HG02884 (cell line): ENCODE measurements around the gene EEF1AKMT1.
A peak's percentile ranks its signal among the peaks of the same experiment; 100 is the strongest.

Experiments used
- ATAC-seq: cut with Tn5 transposase; IDR thresholded peaks from one replicate; pipeline ENCODE4 v1.9.1; 2021; ENCODE audit warnings: mild to moderate bottlenecking, moderate library complexity; ENCODE audit not compliant: unreplicated experiment

EEF1AKMT1 gene

DNA sequence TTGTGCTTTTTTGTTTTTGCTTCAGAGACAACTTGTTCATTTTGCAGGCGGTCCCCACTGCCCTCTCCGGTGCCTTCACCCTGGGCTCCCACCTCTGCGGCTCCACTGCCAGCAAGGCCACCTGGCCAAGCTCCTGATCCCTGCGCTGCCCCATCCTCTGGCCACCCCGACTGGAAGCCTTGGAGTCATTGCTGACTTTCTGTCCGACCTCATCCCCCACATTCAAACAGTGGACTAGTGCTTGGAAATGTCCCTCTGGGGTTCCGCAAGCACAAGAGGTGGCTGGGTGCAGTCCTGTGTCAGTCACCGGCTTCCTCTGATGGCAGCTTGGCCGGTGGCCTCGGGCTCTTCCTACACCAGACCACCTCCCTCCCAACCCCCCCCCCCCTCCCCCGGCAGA, 53.3 kb downstream of the EEF1AKMT1 start:
- ATAC-seq, result no peak

DNA sequence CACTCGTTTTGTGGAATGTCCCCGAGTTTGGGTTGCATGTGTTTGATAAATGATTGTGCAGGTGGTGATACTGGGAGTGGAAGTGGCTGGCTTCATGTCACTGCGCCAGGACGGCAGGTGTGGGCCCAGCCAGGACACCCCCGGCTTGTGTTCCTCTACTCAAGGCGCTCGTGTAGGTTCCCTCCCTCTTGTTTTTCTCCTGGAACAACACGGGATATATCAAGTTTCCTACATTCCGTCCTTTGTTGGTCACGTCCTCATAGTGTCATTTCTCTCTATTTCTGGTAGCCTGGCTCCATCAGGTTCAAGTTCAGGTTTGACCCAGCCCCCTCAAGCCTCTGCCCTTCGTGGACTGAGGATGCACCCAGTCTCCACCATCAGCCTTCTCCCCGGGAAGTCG, 54.0 kb downstream of the EEF1AKMT1 start:
- ATAC-seq, result no peak

DNA sequence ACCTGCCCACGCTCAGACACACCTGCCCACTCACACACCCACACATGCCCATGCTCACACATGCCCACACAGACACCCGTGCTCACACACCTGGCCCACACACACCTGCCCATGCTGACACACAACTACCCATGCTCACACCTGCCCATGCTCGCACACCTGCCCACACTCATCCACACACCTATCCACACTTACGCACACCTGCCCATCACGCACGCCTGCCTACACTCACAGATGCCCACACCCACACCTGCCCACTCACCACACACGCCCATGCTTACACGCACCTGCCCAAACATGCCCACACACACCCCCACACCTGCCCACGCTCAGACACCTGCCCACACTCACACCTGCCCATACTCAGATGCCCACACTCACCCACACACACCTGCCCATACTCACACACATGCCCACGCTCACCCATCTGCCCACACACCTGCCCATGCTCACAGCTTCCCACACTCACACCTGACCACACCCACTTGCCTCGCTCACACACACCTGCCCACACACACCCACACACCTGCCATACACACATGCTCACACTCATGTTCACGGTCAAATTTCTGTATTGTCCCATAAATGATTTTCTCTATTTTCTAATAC, 54.7 kb downstream of the EEF1AKMT1 start:
- ATAC-seq, result no peak

DNA sequence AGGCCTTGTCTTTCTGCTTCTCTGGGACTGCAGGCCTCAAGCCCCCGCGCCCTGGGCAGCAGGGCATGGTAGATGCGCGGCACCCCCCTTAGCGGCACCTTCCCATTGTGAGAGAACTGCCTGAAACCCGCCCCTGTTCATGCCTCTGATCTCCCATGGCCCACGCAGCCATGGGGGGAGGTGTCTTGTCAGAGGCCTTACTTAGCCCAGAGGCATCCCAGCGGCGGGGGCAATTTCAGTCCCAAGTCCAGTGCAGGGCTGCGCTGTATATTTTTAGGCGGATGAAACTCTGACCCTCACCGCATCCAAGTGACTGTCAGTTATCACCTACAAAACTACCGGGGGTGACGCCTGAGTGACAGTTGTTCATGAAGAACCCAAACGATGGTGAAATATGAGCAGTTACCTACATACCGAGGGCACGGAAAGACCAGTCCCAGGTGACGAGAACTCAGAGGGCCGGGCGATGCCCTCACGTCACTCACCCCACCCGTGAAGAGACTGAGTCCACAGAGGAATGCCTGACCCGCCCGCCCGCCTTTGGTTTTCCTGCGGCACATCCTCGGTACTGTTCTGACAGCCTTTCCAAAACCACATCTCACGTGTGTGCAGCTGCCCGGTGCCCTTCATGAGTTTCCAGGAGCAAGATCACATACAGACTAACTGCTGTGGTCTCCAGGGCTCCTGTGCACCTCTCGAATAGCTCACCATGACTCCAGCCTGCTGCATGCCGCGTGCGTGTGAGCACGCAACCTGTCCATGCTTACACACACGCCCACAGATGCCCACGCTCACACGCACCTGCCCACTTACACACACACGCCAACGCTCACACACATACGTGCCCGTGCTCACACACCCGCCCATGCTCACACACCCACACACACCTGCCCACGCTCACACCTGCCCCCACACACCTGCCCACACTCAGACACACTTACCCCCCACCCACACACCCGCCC, 55.9 kb downstream of the EEF1AKMT1 start:
- no peak for ATAC-seq

DNA sequence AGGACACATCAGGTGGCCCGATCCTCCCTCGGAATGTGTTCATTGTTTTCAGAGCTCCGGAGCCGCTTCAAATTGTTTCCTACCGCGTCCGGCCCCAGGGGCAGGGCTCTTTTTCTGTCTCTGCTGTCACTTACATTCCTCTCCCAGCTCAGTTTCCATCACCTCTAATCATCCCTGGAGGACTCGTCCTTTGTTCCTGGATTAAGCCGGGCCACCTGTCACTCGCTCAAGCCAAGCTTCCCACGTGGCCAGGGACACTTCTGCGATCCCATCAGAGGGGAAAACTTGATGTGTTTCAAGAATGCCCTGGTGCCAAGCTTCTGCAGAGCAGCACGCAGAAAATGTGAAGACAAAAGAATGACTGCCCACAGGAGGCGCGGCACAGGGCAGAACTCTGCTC, 56.8 kb downstream of the EEF1AKMT1 start:
- no peak for ATAC-seq

DNA sequence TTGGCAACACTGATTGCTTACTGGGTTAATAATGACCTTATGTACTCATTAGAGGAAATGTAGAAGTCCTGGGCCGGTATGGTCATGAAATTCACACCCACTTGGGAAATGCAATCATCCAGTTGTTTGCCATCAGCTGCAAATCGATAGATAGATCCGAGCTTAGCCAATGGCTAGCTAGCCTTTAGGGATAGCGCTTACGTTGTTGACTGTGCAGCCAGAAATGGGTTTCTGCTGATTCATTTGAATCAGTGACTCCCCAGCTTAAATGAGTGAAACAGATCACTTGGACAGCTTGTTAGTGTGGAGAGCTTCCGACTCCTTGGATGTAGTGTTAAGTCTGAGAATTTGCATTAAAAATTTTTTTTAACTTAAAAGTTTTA, 58.4 kb downstream of the EEF1AKMT1 start:
- ATAC-seq, result no peak

DNA sequence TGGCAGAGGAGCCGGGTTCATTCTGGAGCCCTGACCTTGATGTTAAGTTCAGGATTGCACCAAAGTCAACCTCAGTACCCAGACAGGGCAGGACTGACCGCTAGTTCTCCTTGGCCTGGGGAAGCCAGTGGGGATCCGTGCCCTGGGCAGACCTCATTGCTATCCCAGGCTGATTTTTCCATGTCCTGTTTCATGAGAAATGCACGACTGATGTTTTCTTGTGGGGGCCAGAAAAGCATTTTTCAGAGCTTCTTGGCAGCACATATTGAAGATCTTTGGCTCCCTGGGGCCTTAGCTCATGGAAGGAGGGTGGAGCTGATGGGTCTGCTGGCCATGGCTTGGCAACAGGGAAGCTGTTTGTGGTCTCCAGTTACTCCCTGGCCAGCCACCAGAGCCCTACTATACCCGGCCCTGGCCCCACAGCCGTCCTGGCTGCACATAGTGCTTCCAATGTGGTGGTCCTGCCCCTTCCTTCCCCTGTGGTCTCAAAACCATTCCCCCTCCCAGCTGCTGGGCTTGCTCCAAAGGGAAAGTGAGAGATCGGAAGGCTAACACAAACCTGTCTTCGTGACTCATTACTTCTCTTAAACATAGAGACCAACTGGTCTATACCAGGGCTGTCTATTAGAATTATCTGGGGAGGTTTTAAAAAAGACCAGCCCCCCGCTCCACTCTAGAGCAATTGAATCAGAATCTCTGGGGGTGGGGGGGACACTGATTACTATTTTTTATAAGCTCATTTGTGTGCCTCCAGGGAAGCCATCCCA, 59.0 kb downstream of the EEF1AKMT1 start:
- no peak for ATAC-seq

DNA sequence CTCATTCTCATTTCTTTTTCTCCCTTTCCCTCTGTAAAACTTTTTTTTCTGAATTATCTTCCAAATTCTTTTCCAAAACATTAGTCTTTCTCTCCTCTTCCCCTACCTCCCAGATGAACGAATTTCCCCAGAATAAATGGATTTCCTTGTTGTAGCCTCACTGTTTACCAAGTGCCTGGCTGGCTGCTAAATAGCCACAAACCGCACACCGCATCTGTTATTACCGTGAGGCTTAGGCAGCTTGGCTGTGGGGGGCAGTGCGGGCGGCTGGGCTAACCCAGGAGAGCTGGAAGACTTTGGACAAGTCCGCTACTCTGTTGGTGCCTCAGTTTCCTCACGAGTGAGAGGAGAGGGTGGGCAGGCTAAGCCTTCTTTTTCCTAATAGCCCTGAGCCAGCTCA, 59.6 kb downstream of the EEF1AKMT1 start:
- ATAC-seq, result no peak

DNA sequence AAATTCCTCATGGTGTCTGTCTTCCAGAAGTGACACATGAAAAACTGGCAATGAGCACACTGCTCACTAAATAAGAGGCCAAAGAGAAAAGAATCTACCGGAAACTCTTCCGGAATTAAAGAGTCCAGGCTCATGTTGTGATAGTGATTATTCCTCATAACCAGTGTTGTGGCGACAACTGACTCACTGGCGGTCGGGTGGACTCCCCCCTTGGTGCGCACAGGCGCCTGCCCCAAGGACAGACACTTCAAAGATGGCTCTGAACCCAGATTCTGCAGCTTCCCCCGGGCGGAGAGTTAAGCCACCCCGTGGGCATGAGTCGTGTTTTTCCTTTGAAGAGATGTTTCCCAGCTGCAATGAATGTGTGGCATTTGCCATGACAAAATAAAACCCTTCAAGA, 60.0 kb downstream of the EEF1AKMT1 start:
- ATAC-seq, result no peak

DNA sequence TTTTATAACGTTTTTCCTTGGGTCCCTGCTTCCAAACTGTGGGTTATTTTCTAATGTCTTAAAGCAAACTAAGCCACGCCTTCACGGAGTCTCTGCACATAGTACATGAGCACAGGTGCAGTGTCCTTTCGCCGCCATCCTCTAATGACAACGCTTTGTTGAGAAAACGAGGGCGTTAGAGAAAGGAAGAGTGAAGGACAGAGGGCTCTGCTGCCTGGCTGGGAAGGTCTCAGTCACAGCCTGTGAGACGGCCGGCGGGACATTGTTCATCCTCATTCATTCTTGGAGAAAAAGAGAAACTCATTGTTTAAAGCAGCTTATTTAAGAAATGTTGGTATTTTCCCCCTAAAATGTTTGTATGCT, 60.8 kb downstream of the EEF1AKMT1 start:
- ATAC-seq, result no peak

DNA sequence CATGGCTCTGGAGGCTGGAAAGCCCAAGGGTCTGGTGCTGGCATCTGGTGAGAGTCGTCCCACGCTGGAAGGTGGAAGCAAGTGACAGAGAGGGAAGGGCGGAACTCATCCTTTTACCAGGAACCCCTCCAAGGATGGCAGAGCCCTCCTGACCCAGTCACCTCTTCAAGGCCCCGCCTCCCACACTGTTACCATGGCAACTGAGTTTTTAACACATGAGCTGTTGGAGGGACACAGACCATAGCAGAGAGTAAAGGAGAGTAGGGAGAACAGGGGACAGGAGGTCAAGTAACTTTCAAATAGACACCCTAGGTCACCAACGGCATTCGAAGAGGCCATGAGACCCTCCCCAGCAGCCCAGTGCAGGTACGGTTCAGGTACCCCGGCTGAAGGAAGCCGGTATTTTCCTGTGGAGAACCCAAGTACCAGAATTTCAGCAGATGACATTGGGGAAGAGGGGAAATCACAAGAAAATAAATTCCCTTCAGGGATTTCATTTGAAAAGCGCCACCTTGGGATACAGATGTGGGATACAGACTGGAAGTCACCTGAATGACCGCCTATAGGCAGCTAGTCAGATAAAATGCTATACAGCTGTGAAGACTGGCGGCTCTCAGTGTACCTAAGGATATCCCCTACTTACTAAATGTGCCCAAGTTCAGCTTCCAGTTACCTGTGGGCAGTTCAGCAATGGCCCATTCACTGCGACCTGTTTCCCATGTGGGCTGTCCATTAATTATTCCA, 62.3 kb downstream of the EEF1AKMT1 start:
- no peak for ATAC-seq

DNA sequence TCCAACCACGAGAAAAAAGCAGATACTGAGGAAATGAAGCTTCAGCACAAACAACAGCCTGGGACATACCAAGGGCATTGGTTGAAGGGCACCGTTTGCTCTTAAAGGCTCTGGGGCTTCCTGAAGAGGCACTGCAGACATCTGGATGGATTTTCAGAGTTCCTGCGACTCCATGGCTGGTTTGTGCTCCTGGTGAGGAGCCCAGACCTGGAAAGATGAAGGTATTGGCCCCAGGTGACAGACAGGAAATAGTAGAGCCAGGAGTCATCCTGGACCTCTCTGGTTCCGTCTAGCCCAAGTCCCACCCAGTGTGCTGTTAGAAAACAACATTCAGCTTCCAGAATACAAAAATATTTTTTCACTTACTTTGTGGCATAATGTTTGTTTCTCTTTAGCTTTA, 64.0 kb downstream of the EEF1AKMT1 start:
- ATAC-seq, result no peak

DNA sequence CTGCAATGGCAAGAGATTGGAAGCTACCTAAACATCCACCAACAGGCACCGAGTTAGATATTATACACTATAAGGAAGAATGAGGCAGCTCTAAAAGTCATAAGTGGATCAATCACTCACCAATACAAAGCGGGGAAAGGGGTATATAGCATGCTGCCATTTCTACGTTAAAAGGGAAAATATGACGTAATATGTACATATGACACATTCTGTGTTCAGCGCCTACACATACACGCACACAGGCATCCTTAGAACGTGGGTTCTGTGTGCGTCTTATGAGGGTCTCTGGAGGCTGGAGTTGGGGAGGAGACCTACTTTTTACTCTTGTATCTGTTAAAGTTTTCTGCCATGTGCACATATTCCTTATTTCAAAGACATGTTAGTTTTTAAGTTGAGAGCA, 64.4 kb downstream of the EEF1AKMT1 start:
- no peak for ATAC-seq

DNA sequence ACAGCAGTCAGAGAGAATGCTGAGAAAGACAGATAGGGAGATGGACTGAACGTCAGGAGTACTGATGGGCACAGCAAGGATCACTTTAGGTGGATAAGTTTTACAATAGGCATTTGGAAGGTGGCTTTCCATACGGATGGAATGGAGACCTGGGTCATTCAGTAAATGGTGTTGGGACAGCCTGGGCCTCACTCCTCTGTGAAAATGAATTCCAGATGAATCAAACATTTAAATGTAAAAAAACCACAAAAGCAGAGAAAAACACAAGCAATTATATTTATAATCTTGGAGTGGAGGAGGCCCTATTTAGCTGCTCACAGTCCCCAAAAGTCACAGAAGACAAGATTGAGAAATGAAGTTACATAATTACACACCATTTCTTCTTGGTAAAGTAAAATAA, 65.5 kb downstream of the EEF1AKMT1 start:
- no peak for ATAC-seq

DNA sequence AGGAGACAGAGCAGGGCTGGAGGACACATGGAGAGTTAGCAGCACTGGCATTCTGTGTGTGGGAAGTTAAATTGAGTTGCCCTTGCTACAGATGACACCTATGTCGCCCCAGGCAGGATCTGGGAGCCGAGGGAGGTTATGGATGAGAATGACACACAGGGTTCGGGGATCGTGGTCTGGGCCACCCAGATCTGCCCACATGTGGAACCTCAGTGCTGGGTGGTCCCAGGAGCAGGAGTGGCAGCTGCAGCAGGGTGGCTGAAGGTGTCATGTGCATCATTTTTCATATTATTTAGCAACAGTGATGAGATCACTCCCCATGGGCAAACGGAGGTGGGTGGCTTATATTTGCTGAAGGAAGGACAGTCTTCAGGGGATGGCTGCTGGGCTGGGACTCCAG, 67.1 kb downstream of the EEF1AKMT1 start:
- ATAC-seq, result no peak

DNA sequence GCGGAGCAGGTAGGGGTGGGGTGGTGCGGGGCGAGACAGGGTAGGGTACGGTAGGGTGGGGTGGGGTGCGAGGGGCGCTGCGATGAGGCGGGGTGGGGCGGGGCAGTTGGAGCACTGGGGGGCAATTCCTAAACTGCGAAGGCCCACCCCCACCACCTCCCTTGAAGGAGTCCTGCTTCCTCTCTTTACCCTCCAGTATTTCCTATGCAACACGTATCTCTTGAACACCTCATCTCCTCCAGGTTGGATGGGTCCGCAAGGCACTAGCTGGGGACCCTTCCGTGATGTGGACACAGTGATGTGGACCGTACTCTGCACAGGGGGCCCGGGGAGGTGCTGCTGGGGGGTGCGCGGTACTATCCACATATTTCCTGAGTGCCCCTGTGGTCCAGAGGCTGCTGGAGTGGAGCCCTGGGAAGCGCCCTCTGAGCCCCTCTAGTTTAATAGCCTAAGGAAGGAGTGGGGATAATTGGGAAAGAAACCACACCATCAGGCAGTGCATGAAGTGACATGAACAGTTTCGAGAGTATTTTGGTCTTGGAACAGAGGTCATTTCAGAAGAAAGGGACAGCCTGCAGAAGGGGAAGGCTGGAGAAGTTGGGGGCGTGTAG, 69.2 kb downstream of the EEF1AKMT1 start:
- no peak for ATAC-seq

DNA sequence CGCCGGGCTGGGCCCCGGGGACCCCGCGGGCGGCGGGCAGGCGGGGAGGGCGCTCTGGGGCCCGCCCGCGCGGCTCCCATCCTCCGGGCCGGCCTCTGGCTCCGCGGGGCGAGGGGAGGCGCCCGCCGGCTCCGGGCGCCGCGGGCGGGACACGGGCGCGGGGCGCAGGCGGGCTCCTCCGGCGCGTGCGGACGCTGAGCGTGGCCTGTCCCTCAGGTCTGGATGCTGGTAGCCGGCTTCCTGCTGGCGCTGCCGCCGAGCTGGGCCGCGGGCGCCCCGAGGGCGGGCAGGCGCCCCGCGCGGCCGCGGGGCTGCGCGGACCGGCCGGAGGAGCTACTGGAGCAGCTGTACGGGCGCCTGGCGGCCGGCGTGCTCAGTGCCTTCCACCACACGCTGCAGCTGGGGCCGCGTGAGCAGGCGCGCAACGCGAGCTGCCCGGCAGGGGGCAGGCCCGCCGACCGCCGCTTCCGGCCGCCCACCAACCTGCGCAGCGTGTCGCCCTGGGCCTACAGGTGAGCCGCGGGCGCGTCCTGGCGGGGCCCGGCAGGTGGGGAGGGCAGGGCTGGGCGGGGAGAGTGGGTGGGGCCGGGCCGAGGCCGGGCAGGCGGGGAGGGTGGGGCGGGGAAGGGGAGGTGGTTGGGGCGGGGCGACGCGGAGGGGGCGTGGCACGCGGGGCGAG, 69.8 kb downstream of the EEF1AKMT1 start:
- ATAC-seq, result peak; percentile 82

DNA sequence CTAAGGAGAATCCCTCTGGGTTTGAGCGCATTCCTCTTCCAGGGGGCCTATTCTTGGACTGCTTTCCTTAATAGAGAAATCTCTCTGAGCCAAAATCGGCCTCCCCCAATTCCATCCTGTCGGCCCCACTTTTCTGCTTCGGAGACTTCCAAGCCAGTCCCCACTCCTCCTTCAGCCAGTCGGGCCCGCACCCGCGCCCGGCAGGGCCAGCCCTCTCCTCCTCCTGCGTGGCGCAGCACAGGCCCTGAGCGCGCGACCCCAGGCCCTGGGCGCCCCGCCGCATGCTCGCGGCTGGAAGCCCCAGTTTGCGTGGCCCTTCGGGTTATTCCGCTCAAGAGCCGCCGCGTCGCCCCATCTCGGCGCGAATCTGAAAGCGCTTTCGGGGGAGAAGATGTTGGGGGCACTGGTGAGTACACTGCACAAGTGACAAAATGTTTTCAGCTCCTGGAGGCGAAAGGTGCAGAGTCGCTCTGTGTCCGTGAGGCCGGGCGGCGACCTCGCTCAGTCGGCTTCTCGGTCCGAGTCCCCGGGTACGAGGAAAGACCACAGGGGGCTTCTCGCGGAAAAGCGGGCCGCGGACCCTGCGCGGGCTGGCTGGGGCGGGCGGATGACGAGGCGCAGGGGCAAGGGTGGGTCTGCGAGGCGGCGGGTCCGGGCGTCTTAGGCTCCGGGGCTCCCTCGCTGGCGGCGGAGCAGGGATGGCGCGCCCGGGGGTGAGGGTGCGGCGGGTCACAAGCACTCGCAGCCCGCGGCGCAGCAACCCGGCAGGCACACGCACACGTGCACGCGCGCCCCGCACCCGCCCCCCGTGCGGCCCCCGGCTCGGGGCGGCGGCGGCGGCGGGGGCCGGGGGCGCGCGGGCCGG, 70.6 kb downstream of the EEF1AKMT1 start, which contains the start of gene IL17D:
TSS of gene IL17D (plus strand) at position 785 of the 865 bp plus-strand sequence. CDS start 303 bp downstream, outside the sequence.
- peak; percentile 33 for ATAC-seq

DNA sequence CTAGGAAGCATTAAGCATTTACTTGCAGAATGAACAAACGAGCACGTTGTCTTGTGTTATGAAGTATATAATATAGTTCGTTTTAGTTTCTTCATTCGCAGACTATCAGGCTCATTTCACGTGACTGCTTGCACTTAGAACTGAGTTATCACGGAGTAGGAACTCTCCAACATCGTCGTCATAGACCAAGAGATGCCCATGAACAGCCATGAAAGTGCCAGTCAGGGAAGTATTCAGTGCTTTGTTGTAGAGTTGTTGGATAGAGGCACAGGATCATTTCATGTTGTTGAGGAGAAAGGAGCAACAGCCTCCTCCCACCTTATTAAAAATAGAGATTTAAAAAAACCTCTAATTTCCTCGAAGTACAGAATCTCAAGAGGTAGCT, 71.2 kb downstream of the EEF1AKMT1 start:
- ATAC-seq, result no peak
